OCI-LY7 (cell line): ENCODE results near the gene CD320. TPM values are rescaled to one million over a fixed set of nuclear protein-coding genes. Genes with fewer than 3 reads are reported as not detected.

Experiments used
- BruUV-seq: library from RNA; stranded (reverse); fragments of 400-500 nt; replicated peaks from 2 replicates; lab custom pipeline; 2021; lab: Mats Ljungman, UMichigan
- CTCF ChIA-PET: fragments of 300-600 bp; sonication (Branson Sonifier 250); formaldehyde crosslinking; loops from one replicate; lab custom pipeline; 2022; ENCODE audit warnings: antibody characterized with exemption; ENCODE audit not compliant: unreplicated experiment; lab: Charles Lee
- POLR2A ChIA-PET: fragments of 300-600 bp; sonication (Branson Sonifier 250); formaldehyde crosslinking; loops from one replicate; lab custom pipeline; 2022; ENCODE audit warnings: antibody characterized with exemption; lab: Charles Lee
- DNase-seq: peaks from one replicate; pipeline ENCODE4 v3.0.0-alpha.2; 2015; ENCODE audit warnings: low spot score
- H2AFZ ChIP-seq: fragments of 200-600 bp; sonication (generic), shearing (Covaris generic); 2 replicates; pipeline ENCODE4 v1.6.1; 2014; ENCODE audit warnings: mild to moderate bottlenecking, antibody characterized with exemption, low read length, moderate library complexity
- H3K27ac ChIP-seq: fragments of 200-600 bp; sonication (generic); 2 replicates; pipeline ENCODE4 v1.5.1; 2014; ENCODE audit warnings: mixed run types, low read depth, mild to moderate bottlenecking, moderate library complexity, low read length, inconsistent platforms; ENCODE audit not compliant: poor library complexity, severe bottlenecking
- H3K36me3 ChIP-seq: fragments of 200-600 bp; sonication (generic); 2 replicates; pipeline ENCODE4 v1.6.1; 2014; ENCODE audit warnings: mild to moderate bottlenecking, antibody characterized with exemption, low read length, moderate library complexity, mixed read lengths; ENCODE audit not compliant: insufficient read depth
- H3K4me1 ChIP-seq: fragments of 200-600 bp; sonication (generic); 2 replicates; pipeline ENCODE4 v1.5.1; 2014; ENCODE audit warnings: mild to moderate bottlenecking, low read length; ENCODE audit not compliant: insufficient read depth, poor library complexity, severe bottlenecking
- H3K4me2 ChIP-seq: fragments of 200-600 bp; sonication (generic); 2 replicates; pipeline ENCODE4 v1.6.1; 2014; ENCODE audit warnings: mild to moderate bottlenecking, low read length
- H3K4me3 ChIP-seq: fragments of 200-600 bp; sonication (generic); 2 replicates; pipeline ENCODE4 v1.5.1; 2014; ENCODE audit warnings: mild to moderate bottlenecking, low read depth, low read length; ENCODE audit not compliant: poor library complexity, severe bottlenecking
- H3K79me2 ChIP-seq: fragments of 200-600 bp; sonication (generic); 2 replicates; pipeline ENCODE4 v1.6.1; 2016; ENCODE audit warnings: low read depth, mild to moderate bottlenecking, low read length, moderate library complexity, mixed read lengths; ENCODE audit not compliant: insufficient read depth
- H3K9me2 ChIP-seq: fragments of 200-600 bp; sonication (generic); 2 replicates; pipeline ENCODE4 v1.6.1; 2016; ENCODE audit warnings: mild to moderate bottlenecking, low read length, mixed read lengths; ENCODE audit not compliant: insufficient read depth
- H3K9me3 ChIP-seq: fragments of 200-600 bp; sonication (generic); 2 replicates; pipeline ENCODE4 v1.6.1; 2014; ENCODE audit warnings: mild to moderate bottlenecking, mixed run types, low read length, mixed read lengths
- H4K20me1 ChIP-seq: fragments of 200-600 bp; sonication (generic); 2 replicates; pipeline ENCODE4 v1.6.1; 2014; ENCODE audit warnings: mild to moderate bottlenecking, antibody characterized with exemption, low read length, moderate library complexity, mixed read lengths; ENCODE audit not compliant: insufficient read depth
- EZH2phosphoT487 ChIP-seq: fragments of 200-600 bp; sonication (generic); IDR thresholded peaks from 2 replicates; pipeline ENCODE4 v1.6.1; 2018; ENCODE audit warnings: low read depth, borderline replicate concordance, mild to moderate bottlenecking, mixed run types, antibody characterized with exemption, low read length, moderate library complexity, mixed read lengths
- intact Hi-C: fragments of 100-400 bp; cut with micrococcal nuclease; formaldehyde crosslinking; loops from one replicate; pipeline ENCODE4 v1.10.0; 2022; ENCODE audit not compliant: unreplicated experiment
- total RNA-seq, 2 experiments: library from RNA; depleted of rRNA in 1 of 2; stranded (reverse); fragments of >200 nt in 1 of 2; shearing (Covaris generic) in 1 of 2; gene quantifications; 2 replicates each; pipeline ENCODE4 v1.2.3, GENCODE V29; 2014 to 2022
- TF ChIP-seq, protein P1 (sequence below): fragments of 200-600 bp; sonication (generic); conservative IDR thresholded peaks from 2 replicates; pipeline ENCODE4 v1.5.1; 2014; ENCODE audit warnings: mild to moderate bottlenecking, antibody characterized with exemption, low read length, moderate library complexity, mixed read lengths

CD320 gene
- total RNA-seq, 2 experiments from 2014 or later: 39.1 to 49.2 TPM

DNA sequence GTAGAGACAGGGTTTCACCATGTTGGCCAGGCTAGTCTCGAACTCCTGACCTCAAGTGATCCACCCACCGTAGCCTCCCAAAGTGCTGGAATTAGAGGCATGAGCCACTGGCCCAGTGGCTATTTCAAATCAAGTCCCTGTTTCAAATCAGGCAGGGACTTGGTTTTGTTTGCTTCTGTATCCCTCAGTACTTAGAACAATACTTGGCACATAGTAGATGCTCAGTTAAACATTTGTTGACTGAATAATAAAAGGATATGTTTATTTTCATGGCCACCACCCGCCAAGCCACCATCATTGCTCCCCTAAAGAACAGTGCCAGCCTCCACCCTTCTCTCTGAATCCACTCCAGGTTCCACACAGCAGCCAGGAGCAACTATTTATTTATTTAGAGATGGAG is 17.3 kb upstream of the CD320 start:
- intact Hi-C loops: no loop called here
- no peak for DNase-seq
- Histone ChIP-seq H3K9me3 (no peaks in the 10 kb centered on the region), H3K79me2 (peaks cover 27% of the 10 kb centered on the region), H4K20me1 (peaks cover 12% of the 10 kb centered on the region), H3K4me2 (no peak overlapping the region), H3K27ac (no peak overlapping the region), H3K4me3 (no peak overlapping the region), H3K9me2 (no peaks in the 10 kb centered on the region), H3K4me1 (peaks cover 26% of the 10 kb centered on the region), H3K36me3 (peaks cover 40% of the 10 kb centered on the region), H2AFZ (no peak overlapping the region)
- ChIA-PET CTCF (no interaction called here), POLR2A (no interaction called here)
- BruUV-seq: no TSS peak
- TF ChIP-seq EZH2phosphoT487: no peak
- TF ChIP-seq, protein P1, sequence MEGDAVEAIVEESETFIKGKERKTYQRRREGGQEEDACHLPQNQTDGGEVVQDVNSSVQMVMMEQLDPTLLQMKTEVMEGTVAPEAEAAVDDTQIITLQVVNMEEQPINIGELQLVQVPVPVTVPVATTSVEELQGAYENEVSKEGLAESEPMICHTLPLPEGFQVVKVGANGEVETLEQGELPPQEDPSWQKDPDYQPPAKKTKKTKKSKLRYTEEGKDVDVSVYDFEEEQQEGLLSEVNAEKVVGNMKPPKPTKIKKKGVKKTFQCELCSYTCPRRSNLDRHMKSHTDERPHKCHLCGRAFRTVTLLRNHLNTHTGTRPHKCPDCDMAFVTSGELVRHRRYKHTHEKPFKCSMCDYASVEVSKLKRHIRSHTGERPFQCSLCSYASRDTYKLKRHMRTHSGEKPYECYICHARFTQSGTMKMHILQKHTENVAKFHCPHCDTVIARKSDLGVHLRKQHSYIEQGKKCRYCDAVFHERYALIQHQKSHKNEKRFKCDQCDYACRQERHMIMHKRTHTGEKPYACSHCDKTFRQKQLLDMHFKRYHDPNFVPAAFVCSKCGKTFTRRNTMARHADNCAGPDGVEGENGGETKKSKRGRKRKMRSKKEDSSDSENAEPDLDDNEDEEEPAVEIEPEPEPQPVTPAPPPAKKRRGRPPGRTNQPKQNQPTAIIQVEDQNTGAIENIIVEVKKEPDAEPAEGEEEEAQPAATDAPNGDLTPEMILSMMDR: no peak

- Histone ChIP-seq H3K4me3 (no peak overlapping the region), H3K36me3 (peaks cover 40% of the 10 kb centered on the region), H4K20me1 (peaks cover 12% of the 10 kb centered on the region), H3K4me1 (peaks cover 37% of the 10 kb centered on the region), H3K9me3 (no peaks in the 10 kb centered on the region), H3K27ac (no peak overlapping the region), H3K9me2 (no peaks in the 10 kb centered on the region), H2AFZ (no peak overlapping the region), H3K79me2 (peaks cover 38% of the 10 kb centered on the region), H3K4me2 (0 out of 2 replicates have a peak overlapping the region, but pooled peaks have one; percentile 71)
- BruUV-seq: no TSS peak
- peak; percentile 16 for DNase-seq
- intact Hi-C loops: loop anchor here (5.0 kb wide), 1 partner anchor 57 kb away; no protein-coding TSS in a partner anchor
- TF ChIP-seq EZH2phosphoT487: no peak
- TF ChIP-seq, protein P1: 0 out of 2 replicates have a peak, but pooled peaks have one; percentile 17
- ChIA-PET POLR2A (no interaction called here), CTCF (no interaction called here)
These were observed 16.3 kb upstream of the CD320 start for GRCh38 chr19:8324186-8325050.

DNA sequence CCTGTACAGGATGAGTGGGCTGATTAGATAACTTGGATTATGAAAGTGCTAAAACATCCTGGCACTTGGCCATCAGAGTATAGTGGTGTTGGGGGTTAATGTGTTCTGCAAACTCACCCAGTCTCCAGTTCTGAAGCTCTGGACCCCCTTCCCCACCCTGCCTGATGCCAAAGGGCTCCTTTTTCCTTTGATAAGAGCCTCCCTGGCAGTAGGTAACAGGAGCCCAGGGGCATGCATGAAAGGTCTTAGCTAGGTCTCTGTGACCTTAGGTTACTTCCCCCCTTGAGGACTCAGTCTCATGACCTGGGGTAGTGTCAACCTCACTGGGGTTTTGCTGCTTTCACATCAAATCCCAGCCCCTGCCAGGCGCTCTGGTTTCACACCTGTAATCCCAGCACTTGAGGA is 15.6 kb upstream of the CD320 start:
- no TSS peak for BruUV-seq
- intact Hi-C loops: loop anchor here (5.0 kb wide), 1 partner anchor 56 kb away; no protein-coding TSS in a partner anchor
- DNase-seq: peak; percentile 17
- TF ChIP-seq EZH2phosphoT487: no peak
- TF ChIP-seq, protein P1: no peak
- H3K4me1 ChIP-seq: peaks cover 42% of the 10 kb centered on the region
- ChIA-PET CTCF (no interaction called here), POLR2A (no interaction called here)
- peak overlapping the region; percentile 71 for H3K4me2 ChIP-seq
- H3K27ac ChIP-seq: no peak overlapping the region
- H4K20me1 ChIP-seq: peaks cover 12% of the 10 kb centered on the region
- no peaks in the 10 kb centered on the region for H3K9me3 ChIP-seq
- peaks cover 43% of the 10 kb centered on the region for H3K36me3 ChIP-seq
- no peak overlapping the region for H2AFZ ChIP-seq
- no peak overlapping the region for H3K4me3 ChIP-seq
- peaks cover 44% of the 10 kb centered on the region for H3K79me2 ChIP-seq
- H3K9me2 ChIP-seq: no peaks in the 10 kb centered on the region
